Heart left ventricle (tissue), 16 donors: ENCODE data around the gene HSD17B8. TPM values are rescaled to one million over a fixed set of nuclear protein-coding genes. Genes with fewer than 3 reads are reported as not detected.

Experiments used
- ATAC-seq, 4 donors: fragments of 200-7000 bp; cut with Tn5 transposase; one replicate each; pipeline ENCODE4 v1.9.1; 2020 to 2022; ENCODE audit warnings: moderate library complexity in 4 of 4, mild to moderate bottlenecking in 3 of 4, moderate number of reproducible peaks in 1 of 4
- DNase-seq, 5 donors: peaks; one replicate each; pipeline ENCODE4 v3.0.0-alpha.2; 2020
- H3K27ac ChIP-seq, 12 donors: fragments of 200-600 bp; sonication (generic) in 4 of 12; one replicate each; pipeline versions ENCODE4 v1.5.0 to v1.8.0; 2016 to 2022; ENCODE audit warnings: mild to moderate bottlenecking in 2 of 12
- H3K27me3 ChIP-seq, 9 donors: fragments of 200-600 bp; sonication (generic) in 2 of 9; one replicate each; pipeline versions ENCODE4 v1.5.1 to v1.8.0; 2016 to 2022; ENCODE audit warnings: mild to moderate bottlenecking in 3 of 9
- H3K36me3 ChIP-seq, 9 donors: fragments of 200-600 bp; sonication (generic) in 2 of 9; one replicate each; pipeline versions ENCODE4 v1.5.0 to v1.8.0; 2018 to 2022; ENCODE audit warnings: mild to moderate bottlenecking in 2 of 9
- H3K4me1 ChIP-seq, 12 donors: fragments of 200-600 bp; sonication (generic) in 4 of 12; one replicate each; pipeline versions ENCODE4 v1.5.0 to v1.8.0; 2016 to 2022; ENCODE audit warnings: mild to moderate bottlenecking in 3 of 12
- H3K4me3 ChIP-seq, 12 donors: fragments of 200-600 bp; sonication (generic) in 4 of 12; one replicate each; pipeline versions ENCODE4 v1.5.0 to v1.8.0; 2017 to 2022; ENCODE audit warnings: mild to moderate bottlenecking in 9 of 12, moderate library complexity in 4 of 12
- H3K9me3 ChIP-seq, 12 donors: fragments of 200-600 bp; sonication (generic) in 4 of 12; one replicate each; pipeline versions ENCODE4 v1.5.0 to v1.8.0; 2016 to 2022; ENCODE audit warnings: mild to moderate bottlenecking in 1 of 12
- POLR2A ChIP-seq, 2 donors: fragments of 450-650 bp; IDR thresholded peaks; one replicate each; pipeline ENCODE4 v1.6.1; 2017; ENCODE audit warnings: antibody characterized with exemption in 2 of 2, mild to moderate bottlenecking in 2 of 2, moderate library complexity in 2 of 2
- WGBS, 4 donors: extraction: QIAGEN DNeasy Blood & Tissue Kit in 2 of 4; methylation state at CpG; one replicate each; pipeline versions ENCODE4 v1.1.5 to v1.1.7; 2013 to 2018; 5-methylcytosine and 5-hydroxymethylcytosine counted together
- intact Hi-C, 10 donors: fragments of 100-400 bp; cut with DNase I; formaldehyde crosslinking; loops; one replicate each; pipeline versions ENCODE4 v1.11.1 to v1.14.2; 2022
- polyA plus RNA-seq, 2 donors: library from polyadenylated mRNA; stranded (reverse); fragments of 200-250 nt; gene quantifications; one replicate each; pipeline ENCODE4 v1.2.3, GENCODE V29; 2013
- total RNA-seq, 9 donors: library from RNA; depleted of rRNA in 2 of 9; stranded (reverse); fragments of >200 nt in 2 of 9; fragmentation: NEBNext Ultra II Directional in 3 of 9; extraction: Animal tissue kit (Norgen Biotek cat#: 25700) in 3 of 9; gene quantifications; one replicate each; pipeline versions ENCODE4 v1.1.0 to v1.2.4, GENCODE V29; 2016 to 2023
- TF ChIP-seq, protein P1 (sequence below), 12 donors: fragments of 200-600 bp; sonication (generic) in 4 of 12; IDR thresholded peaks; one replicate each; pipeline versions ENCODE4 v1.5.0 to v1.8.0; 2018 to 2022; ENCODE audit warnings: antibody characterized with exemption in 12 of 12, mild to moderate bottlenecking in 5 of 12
- donor health status: ischemic (EF 13 %, LVEDD 7.1; RV severe dilation, severe dysfunction).
- donor health status: healthy with polysubstance abuse.
- donor health status: DM: no; HTN: yes; CAD: no.
- donor health status: DM: no; HTN: no; CAD: no.
- donor health status: ischemic (EF 25% LVEDD 6.9; RV normal size, moderate dysfunction).
- donor health status: ischemic (EF 25% LVEDD 5.7; RV mildly dilated, moderate dysfunction).
- donor health status: healthy.
- donor health status: DM: yes; HTN: yes; CAD: no.
- donor health status: ischemic (EF 35%, LVEDD 5.7; RV mildly dilated, moderate dysfunction).
- donor health status: nonischemic (EF 11% LVEDD 7.7; RV severe dilation, severe dysfunction).
- donor health status: DM: yes; HTN: yes; CAD: no.
- donor health status: PGD.
- donor health status: ischemic (EF 29% LVEDD 5.4; RV normal size, mild dysfunction).
- donor health status: nonischemic (EF 23%, LVEDD 6.1; RV moderate dilation, normal function).

The HSD17B8 gene
- total and polyA plus RNA-seq, 11 donors, result 15.8 to 31.7 (median 17.9) TPM

DNA sequence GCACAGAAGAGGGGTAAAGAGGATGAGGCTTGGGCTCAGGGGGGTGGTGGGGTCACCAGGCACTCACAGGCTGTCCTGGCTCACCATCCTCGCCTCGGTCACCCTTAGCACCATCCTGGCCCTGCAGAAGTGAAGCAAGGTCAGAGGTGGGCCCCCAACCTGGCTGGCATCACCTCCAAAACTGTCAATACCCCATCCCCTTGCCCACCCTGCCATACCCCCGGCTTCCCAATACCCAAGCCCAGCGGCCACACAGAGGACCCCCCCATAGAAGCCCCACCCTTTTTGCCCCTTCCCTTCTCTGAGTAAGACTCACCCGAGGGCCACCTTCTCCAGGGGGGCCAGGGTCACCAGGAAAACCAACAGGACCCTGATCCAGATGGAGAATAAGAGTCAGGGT lies 35.8 kb upstream of the HSD17B8 start:
- ATAC-seq (no peak), DNase-seq (no peak)
- intact Hi-C loops, result no loop called here
- Histone ChIP-seq H3K4me3 (no peak overlapping the region), H3K4me1 (no peaks in the 10 kb centered on the region), H3K36me3 (no peaks in the 10 kb centered on the region), H3K27me3 (no peaks in the 10 kb centered on the region), H3K9me3 (no peaks in the 10 kb centered on the region), H3K27ac (no peak overlapping the region)
- TF ChIP-seq, protein P1, sequence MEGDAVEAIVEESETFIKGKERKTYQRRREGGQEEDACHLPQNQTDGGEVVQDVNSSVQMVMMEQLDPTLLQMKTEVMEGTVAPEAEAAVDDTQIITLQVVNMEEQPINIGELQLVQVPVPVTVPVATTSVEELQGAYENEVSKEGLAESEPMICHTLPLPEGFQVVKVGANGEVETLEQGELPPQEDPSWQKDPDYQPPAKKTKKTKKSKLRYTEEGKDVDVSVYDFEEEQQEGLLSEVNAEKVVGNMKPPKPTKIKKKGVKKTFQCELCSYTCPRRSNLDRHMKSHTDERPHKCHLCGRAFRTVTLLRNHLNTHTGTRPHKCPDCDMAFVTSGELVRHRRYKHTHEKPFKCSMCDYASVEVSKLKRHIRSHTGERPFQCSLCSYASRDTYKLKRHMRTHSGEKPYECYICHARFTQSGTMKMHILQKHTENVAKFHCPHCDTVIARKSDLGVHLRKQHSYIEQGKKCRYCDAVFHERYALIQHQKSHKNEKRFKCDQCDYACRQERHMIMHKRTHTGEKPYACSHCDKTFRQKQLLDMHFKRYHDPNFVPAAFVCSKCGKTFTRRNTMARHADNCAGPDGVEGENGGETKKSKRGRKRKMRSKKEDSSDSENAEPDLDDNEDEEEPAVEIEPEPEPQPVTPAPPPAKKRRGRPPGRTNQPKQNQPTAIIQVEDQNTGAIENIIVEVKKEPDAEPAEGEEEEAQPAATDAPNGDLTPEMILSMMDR (IDR thresholded peaks at IDR 0.05), result no peak
- no peak for TF ChIP-seq POLR2A (IDR thresholded peaks at IDR 0.05)
- WGBS, 4 donors, result 69 to 83% (median 73%) methylated on average over 5 of the region's 5 CpGs

DNA sequence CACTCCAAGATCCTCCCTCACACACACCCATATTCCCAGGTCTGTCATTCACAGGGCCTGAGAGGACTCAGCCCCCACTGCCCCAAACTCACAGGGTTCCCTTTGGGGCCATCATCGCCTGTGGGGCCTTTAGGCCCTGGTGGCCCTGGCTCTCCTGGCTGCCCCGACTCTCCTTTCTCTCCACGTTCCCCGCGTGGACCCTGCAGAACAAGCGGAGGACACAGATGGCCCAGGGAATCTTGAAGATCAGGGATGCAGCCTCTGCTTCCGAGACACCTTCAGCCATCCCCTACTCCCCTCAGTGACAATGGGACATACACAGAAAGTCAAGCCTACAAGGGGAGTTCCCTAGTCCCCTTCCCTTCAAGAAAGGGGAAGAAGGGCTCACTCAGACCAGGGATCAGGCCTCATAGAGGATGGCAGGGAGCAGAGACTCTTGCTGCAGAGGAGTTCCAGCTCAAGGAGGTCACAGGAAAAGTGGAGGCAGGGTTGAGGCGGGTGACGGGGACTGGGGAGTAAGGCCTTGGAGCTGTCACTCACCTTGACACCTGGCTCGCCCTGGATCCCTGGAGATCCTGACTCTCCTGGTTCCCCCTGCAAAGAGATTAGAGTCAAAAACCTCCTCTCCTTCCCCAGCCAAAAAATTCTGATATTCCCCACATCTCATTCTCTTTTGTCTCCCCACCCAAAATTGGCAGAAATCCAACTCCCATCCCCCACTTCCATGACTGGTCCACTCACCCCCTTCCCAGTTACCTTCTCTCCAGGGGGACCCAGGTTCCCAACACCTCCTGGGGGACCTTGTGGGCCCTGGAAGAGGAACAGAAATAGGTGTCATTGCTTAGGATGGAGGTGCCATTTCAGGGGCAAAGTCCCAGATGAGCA lies 34.9 kb upstream of the HSD17B8 start:
- Histone ChIP-seq H3K9me3 (no peaks in the 10 kb centered on the region), H3K4me3 (no peak overlapping the region), H3K36me3 (no peaks in the 10 kb centered on the region), H3K27me3 (no peaks in the 10 kb centered on the region), H3K27ac (no peak overlapping the region), H3K4me1 (no peaks in the 10 kb centered on the region)
- DNase-seq (no peak), ATAC-seq (no peak)
- TF ChIP-seq, protein P1 (IDR thresholded peaks at IDR 0.05), result no peak
- TF ChIP-seq POLR2A (IDR thresholded peaks at IDR 0.05), result no peak
- intact Hi-C loops, result no loop called here
- WGBS, 4 donors, result 90 to 97% (median 97%) methylated on average over 7 to 10 of the region's 10 CpGs

DNA sequence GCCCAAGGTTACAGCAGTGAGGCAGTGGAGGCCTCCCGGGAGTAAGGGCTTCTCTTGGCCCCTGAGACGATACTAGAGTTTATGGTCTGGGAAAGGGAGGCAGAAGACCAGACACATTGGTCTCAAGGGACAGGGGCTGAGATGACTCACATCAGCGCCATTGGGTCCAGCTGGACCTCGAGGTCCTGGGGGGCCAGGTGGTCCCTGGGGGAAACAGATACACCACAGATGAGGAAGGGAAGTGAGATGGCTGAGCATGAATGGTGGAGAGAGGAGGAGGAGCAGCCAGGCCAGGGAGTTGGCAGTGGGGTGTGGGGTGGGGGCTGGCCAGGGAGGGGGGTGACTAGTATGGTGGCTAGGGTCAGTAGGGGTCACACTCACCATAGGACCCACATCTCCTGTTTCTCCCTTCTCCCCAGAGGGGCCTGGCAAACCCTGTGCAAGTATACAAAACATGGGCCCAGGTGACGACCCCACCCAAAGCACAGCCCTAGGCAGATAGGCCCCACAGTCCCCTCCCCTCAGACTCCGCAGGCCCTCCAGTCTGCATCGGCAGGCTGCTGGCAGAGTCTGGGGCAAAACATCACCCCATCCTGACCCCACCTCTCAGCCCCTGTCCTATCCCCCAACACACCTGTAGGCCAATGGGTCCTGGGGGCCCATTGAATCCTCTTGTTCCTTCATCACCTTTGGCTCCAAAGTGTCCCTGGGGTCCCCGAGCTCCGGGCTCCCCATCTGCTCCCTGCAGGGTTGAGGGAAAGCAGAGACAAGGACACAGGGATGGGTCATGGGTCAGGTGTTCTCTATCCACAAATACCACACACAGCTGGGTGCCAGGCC lies 34.1 kb upstream of the HSD17B8 start:
- Histone ChIP-seq H3K9me3 (no peaks in the 10 kb centered on the region), H3K4me1 (no peaks in the 10 kb centered on the region), H3K27ac (no peak overlapping the region), H3K36me3 (no peaks in the 10 kb centered on the region), H3K27me3 (no peaks in the 10 kb centered on the region), H3K4me3 (no peak overlapping the region)
- intact Hi-C loops, result loop anchor here in 1 of 10 donors (1.0 kb wide), 1 partner anchor 24 kb away; no protein-coding TSS in a partner anchor
- 85 to 90% (median 89%) methylated on average over 7 to 9 of the region's 9 CpGs for WGBS, 4 donors
- no peak for ATAC-seq
- no peak for TF ChIP-seq POLR2A (IDR thresholded peaks at IDR 0.05)
- TF ChIP-seq, protein P1 (IDR thresholded peaks at IDR 0.05), result no peak
- DNase-seq, result no peak
